ENCODE data around the gene DVL2. TPM values are rescaled to one million over a fixed set of nuclear protein-coding genes. Genes with fewer than 3 reads are reported as not detected.

DVL2 gene
- total and polyA plus RNA-seq, 2 of the 13 experiments (the other 11 are each of a cell fraction or from before 2014, with no cell fraction given) = 5.7 to 38.2 TPM

DNA sequence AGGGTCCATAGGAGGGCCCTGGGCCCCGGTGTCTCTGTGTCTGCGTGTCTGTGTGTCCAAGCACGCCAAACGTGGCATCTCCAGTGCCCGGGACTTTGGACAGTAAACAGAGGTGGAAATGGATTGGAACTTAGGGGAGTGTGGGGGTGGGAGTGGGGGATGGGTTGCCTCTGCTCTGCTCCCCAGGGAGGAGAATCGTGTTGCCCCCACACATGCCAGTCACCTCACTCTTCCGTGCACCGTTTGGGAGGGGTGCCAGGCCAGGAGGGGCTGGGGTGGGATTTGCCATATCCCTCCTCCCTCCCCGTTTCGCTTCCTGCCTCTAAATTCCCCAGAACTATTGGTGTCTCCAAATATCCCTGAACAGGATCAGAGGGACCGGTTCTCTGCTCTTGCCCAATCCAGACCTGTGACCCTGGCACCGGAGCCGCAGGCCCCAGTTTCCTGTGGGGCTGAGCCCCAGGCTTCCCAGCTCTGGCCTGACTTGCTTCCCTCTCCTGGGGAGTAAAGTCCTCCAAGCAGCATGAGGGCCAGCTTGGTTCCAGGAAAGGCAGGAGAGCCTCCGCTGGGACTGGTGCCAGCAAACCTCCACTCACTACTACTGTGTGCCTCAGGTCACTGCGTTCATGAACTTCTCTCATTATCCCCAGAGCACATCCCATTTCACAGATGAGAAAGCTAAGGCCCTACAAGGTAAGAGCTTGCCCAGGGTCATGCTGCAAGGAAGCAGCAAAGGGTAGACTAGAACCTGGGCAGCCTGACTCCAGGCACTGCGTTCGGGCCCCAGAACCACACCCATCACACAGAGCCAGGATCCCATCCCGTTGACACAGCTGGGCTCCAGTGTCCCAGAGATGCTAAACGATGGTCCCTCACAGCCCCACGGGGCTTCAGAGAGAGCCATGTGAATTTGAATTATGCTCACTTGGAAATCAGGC lies 54.7 kb downstream of the DVL2 start, which contains the start of gene ASGR1 (continued):
- TF ChIP-seq, protein P1, sequence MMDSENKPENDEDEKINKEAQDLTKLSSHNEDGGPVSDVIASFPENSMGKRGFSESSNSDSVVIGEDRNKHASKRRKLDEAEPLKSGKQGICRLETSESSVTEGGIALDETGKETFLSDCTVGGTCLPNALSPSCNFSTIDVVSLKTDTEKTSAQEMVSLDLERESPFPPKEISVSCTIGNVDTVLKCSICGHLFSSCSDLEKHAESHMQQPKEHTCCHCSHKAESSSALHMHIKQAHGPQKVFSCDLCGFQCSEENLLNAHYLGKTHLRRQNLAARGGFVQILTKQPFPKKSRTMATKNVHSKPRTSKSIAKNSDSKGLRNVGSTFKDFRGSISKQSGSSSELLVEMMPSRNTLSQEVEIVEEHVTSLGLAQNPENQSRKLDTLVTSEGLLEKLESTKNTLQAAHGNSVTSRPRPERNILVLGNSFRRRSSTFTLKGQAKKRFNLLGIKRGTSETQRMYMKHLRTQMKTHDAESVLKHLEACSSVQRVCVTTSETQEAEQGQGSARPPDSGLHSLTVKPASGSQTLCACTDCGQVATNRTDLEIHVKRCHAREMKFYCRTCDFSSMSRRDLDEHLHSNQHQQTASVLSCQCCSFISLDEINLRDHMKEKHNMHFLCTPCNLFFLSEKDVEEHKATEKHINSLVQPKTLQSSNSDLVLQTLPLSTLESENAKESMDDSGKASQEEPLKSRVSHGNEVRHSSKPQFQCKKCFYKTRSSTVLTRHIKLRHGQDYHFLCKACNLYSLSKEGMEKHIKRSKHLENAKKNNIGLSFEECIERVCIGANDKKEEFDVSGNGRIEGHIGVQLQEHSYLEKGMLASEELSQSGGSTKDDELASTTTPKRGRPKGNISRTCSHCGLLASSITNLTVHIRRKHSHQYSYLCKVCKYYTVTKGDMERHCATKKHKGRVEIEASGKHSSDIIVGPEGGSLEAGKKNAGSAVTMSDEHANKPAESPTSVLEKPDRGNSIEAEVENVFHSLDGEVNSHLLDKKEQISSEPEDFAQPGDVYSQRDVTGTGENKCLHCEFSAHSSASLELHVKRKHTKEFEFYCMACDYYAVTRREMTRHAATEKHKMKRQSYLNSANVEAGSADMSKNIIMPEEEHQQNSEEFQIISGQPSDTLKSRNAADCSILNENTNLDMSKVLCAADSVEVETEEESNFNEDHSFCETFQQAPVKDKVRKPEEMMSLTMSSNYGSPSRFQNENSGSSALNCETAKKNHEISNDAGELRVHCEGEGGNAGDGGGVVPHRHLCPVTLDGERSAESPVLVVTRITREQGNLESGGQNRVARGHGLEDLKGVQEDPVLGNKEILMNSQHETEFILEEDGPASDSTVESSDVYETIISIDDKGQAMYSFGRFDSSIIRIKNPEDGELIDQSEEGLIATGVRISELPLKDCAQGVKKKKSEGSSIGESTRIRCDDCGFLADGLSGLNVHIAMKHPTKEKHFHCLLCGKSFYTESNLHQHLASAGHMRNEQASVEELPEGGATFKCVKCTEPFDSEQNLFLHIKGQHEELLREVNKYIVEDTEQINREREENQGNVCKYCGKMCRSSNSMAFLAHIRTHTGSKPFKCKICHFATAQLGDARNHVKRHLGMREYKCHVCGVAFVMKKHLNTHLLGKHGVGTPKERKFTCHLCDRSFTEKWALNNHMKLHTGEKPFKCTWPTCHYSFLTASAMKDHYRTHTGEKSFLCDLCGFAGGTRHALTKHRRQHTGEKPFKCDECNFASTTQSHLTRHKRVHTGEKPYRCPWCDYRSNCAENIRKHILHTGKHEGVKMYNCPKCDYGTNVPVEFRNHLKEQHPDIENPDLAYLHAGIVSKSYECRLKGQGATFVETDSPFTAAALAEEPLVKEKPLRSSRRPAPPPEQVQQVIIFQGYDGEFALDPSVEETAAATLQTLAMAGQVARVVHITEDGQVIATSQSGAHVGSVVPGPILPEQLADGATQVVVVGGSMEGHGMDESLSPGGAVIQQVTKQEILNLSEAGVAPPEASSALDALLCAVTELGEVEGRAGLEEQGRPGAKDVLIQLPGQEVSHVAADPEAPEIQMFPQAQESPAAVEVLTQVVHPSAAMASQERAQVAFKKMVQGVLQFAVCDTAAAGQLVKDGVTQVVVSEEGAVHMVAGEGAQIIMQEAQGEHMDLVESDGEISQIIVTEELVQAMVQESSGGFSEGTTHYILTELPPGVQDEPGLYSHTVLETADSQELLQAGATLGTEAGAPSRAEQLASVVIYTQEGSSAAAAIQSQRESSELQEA (CRISPR knock-in tag; IDR thresholded peaks at IDR 0.05; ENCODE audit: not compliant biosample characterization) = no peak
- TF ChIP-seq TBX2 (CRISPR knock-in tag; IDR thresholded peaks at IDR 0.05; ENCODE audit: borderline replicate concordance) = peak; percentile 86; the same call in 1 of the 2 replicates
- no peak for TF ChIP-seq ZNF367 (CRISPR knock-in tag; IDR thresholded peaks at IDR 0.05; ENCODE audit: borderline replicate concordance)
- TF ChIP-seq SCMH1 (CRISPR knock-in tag; IDR thresholded peaks at IDR 0.05; ENCODE audit: borderline replicate concordance) = no peak
- no peak for TF ChIP-seq FOSL1 (CRISPR knock-in tag; IDR thresholded peaks at IDR 0.05; ENCODE audit: borderline replicate concordance)
- TF ChIP-seq, protein P2, sequence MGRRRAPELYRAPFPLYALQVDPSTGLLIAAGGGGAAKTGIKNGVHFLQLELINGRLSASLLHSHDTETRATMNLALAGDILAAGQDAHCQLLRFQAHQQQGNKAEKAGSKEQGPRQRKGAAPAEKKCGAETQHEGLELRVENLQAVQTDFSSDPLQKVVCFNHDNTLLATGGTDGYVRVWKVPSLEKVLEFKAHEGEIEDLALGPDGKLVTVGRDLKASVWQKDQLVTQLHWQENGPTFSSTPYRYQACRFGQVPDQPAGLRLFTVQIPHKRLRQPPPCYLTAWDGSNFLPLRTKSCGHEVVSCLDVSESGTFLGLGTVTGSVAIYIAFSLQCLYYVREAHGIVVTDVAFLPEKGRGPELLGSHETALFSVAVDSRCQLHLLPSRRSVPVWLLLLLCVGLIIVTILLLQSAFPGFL (CRISPR knock-in tag; IDR thresholded peaks at IDR 0.05) = no peak
- TF ChIP-seq ZNF749 (CRISPR knock-in tag; IDR thresholded peaks at IDR 0.05; ENCODE audit: borderline replicate concordance) = no peak; the same call in 1 of the 2 replicates
- TF ChIP-seq, protein P3, sequence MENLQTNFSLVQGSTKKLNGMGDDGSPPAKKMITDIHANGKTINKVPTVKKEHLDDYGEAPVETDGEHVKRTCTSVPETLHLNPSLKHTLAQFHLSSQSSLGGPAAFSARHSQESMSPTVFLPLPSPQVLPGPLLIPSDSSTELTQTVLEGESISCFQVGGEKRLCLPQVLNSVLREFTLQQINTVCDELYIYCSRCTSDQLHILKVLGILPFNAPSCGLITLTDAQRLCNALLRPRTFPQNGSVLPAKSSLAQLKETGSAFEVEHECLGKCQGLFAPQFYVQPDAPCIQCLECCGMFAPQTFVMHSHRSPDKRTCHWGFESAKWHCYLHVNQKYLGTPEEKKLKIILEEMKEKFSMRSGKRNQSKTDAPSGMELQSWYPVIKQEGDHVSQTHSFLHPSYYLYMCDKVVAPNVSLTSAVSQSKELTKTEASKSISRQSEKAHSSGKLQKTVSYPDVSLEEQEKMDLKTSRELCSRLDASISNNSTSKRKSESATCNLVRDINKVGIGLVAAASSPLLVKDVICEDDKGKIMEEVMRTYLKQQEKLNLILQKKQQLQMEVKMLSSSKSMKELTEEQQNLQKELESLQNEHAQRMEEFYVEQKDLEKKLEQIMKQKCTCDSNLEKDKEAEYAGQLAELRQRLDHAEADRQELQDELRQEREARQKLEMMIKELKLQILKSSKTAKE (CRISPR knock-in tag; IDR thresholded peaks at IDR 0.05; ENCODE audit: borderline replicate concordance) = peak; percentile 63; the same call in 1 of the 2 replicates
- no peak for TF ChIP-seq THYN1 (CRISPR knock-in tag; IDR thresholded peaks at IDR 0.05; ENCODE audit: borderline replicate concordance, low read depth)
- TF ChIP-seq, protein P4, sequence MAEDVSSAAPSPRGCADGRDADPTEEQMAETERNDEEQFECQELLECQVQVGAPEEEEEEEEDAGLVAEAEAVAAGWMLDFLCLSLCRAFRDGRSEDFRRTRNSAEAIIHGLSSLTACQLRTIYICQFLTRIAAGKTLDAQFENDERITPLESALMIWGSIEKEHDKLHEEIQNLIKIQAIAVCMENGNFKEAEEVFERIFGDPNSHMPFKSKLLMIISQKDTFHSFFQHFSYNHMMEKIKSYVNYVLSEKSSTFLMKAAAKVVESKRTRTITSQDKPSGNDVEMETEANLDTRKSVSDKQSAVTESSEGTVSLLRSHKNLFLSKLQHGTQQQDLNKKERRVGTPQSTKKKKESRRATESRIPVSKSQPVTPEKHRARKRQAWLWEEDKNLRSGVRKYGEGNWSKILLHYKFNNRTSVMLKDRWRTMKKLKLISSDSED (CRISPR knock-in tag; IDR thresholded peaks at IDR 0.05) = no peak
- no peak for TF ChIP-seq ZNF136 (CRISPR knock-in tag; IDR thresholded peaks at IDR 0.05; ENCODE audit: low read depth)

All from HepG2 (cell line).